Cardiac septum (tissue), 1 donor: ENCODE measurements around the gene CLASP2. TPM values are rescaled to one million over a fixed set of nuclear protein-coding genes. Genes with fewer than 3 reads are reported as not detected.
"Not testable (repeated sequence)": the region's sequence is repeated elsewhere in the genome, so short reads cannot be mapped to it uniquely, and the experiment has no call there.

ENCODE experiments used
- DNase-seq: peaks from one replicate; pipeline ENCODE4 v3.0.0-alpha.2; 2020; ENCODE audit warnings: low spot score
- intact Hi-C: fragments of 100-400 bp; cut with DNase I; formaldehyde crosslinking; loops from one replicate; pipeline ENCODE4 v1.14.0; 2022
- long read RNA-seq: library from polyadenylated mRNA; unstranded; transcript quantifications from one replicate; pipeline ENCODE4 v2.0.0, GENCODE V29; 2021
- total RNA-seq: library from RNA; stranded (reverse); fragmentation: NEBNext Ultra II Directional; extraction: Animal tissue kit (Norgen Biotek cat#: 25700); gene quantifications from one replicate; pipeline ENCODE4 v1.2.1, GENCODE V29; 2021
- donor health status: DM: no; HTN: no; CAD: no.

CLASP2 gene
- total RNA-seq: 70.1 TPM
- long read RNA-seq, partial matches to known transcripts: 14 of 43 reads
- long read RNA-seq, other reads (novel, unspliced or antisense): 29 of 43 reads

DNA sequence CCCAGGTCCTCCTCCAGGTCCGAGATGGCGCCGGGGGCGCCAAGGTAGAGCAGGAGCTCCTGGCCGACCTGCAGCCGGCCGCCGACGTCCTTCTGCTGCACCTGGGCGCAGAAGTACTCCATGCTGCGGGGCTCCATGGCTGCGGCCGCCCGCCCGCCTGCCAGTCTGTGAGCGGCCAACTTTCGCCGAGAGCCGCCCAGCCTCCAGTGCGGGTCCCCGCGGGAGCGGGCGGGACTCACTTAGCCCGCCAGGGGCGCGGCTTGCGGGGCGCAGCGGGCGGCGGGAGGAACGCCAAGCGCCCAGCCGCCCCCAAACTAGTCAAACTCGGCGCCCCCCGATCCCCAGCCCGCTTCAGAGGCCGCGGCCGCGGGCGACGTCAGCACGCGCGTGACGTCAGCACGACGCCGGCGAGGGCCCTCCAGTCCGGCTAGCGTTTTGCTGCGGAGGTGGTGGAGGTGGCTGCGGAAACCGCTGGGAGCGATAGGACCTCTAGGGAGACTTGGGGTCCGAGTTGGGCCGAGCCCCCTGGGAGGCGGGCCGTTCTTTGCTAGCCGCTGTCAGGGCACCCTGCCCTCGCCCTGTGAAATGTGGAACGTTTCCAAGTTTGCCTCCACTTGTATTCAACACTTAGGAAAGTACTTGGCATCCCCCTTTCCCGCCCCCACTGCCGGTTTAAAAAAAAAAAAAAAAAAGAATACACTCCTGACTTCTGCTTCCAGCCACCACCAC, at the start of gene CLASP2:
Gene CLASP2, minus strand, starts transcription at position 389 of the 729 bp plus-strand sequence. Its CDS starts 252 bp downstream, at position 137.
- DNase-seq: peak; percentile 94
- intact Hi-C loops: loop anchor here (2.0 to 5.0 kb wide), 4 partner anchors 59 to 276 kb away; partner anchors contain the start of genes PDCD6IP and UBP1

DNA sequence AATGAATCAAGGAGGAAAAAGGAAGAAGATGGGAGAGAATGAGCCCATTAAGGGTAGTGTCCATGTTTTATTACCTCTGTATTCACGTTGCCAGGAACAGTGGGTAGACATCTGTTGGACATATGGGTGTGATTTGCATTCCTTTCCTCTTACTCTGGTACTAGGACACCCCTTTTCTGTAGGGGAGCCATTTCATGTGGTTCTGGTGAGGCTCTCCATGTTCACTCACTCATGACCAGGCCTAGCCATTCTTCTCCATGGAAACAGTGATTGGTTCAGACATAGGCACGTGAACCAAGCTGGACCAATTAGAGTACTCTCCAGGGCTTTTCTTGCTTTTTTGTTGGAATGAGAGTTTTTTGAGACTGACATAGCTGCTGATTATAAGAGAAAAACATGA, 40.8 kb upstream of the CLASP2 start:
- intact Hi-C loops: no loop called here

DNA sequence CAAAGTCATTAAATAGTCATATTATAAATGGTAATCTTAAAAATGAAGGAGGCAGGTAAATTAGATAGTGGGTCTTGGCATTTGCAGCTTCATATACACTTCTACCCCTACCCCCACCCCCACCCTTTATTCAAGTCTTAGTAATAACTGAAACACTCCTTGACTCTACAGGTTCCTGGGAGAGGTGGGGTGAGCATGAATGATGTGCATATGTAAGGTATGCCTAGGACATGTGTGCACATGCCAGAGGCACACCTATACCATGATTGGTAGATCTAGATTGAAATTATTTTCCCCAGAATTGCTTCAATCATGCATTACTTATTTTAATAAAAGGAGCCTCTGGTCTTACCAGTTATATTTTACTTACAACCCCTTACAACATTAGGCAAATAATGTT, 40.2 kb upstream of the CLASP2 start:
- intact Hi-C loops: no loop called here
- DNase-seq: no peak

More for the DNA sequence above, 40.8 kb upstream of the CLASP2 start:
- DNase-seq: no peak

DNA sequence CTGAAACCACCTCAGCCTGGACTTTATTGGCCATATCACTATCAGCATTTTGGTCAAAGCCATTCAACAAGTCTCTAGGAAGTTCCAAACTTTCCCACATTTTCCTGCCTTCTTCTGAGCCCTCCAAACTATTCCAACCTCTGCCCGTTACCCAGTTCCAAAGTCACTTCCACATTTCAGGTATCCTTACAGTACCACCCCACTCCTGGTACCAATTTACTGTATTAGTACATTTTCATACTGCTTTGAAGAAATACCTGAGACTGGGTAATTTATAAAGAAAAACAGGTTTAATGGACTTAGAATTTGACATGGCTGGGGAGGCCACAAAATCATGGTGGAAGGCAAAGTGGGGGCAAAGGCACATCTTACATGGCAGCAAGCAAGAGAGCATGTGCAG, 36.3 kb upstream of the CLASP2 start:
- intact Hi-C loops, DNase-seq: not testable (repeated sequence)

DNA sequence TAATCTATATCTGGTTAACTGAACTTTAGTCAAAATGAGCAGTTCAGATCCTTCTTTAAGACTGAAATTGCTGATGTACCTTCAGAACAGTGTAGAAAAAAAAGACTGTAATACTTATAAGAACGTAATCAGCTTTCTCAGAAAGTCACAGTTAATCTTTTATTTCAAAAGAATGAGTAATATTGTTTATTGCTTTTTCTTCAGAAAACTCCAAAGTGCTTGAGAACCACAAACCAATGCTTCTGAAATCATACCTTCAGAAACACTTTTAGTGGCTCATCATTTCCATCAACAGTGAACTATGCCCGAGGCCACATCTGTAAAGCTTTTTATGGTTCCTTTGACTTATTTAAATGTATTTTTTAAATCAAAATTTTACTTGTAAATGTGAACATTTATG, 33.3 kb upstream of the CLASP2 start:
- DNase-seq: no peak

DNA sequence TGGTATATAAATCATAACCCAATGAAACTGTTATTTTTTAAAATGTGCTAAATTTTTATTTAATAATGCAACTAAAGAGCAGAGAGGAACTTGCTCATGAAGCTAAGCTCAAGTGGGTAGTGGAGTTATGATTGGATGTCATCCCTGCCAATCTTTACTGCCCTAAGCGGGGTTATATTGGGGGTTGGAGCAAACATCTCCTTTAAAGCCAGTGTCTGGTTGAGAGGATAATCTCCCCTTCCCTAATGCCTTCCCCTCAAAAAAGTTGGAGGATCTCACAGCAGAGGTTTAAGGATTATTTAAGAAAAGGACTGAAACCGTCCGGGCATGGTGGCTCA, 32.1 kb upstream of the CLASP2 start:
- no peak for DNase-seq
- intact Hi-C loops: no loop called here

More for the DNA sequence above, 33.3 kb upstream of the CLASP2 start:
- intact Hi-C loops: no loop called here

DNA sequence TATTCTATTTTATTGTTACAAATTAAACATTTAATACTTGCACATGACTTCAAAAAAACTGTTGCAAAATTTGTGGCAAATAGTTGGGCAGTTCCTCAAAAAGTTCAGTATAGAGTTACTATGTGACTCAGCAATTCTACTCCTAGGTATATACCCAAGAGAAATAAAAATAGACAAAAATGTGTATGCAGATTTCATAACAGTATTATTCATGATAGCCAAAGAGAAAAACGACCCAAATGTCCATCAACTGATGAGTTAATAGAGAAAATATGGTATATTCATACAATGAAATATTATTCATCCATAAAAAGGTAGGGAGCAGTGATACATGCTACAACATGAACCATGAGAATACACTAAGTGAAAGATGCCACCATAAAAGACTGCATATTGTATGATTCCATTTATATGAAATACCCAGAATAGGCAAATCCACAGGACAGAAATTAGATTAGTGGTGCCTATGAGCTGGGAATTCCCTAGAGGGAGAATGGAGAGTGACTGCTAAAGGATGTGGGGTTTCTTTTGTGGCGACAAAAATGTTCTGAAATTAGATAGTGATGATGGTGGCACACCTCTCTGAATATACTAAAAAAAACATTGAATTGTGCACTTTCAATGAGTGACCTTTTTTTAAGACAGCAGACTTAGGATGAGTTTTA, 31.6 kb upstream of the CLASP2 start:
- DNase-seq: no peak
- intact Hi-C loops: no loop called here

DNA sequence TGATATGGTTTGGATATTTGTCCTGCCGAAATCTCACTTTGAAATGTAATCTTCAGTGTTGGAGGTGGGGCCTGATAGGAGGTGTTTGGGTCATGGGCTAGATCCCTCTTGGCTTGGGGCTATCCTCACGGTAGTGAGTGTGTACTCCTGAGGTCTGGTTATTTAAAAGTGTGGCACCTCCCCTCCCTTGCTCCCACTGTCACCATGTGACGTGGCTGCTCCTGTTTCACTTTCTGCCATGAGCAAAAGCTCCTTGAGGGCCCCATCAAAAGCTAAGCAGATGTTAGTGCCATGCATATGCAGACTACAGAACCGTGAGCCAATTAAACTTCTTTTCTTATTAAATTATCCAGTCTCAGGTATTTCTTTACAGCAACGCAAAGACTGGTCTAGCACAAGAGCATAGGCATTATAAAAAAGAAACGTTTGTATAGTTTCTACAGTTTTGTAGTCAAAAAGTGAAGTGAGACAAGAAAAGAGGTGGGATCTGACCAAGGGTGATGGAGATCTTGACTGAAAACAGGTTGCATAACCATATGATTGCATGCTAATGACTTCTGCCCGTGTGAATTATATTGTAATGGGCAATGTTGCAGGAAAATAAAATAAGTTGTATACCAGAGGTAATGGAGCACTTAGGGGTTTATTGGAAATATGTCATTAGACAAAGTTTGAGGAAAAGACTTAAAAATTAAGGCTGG, 28.5 kb upstream of the CLASP2 start:
- intact Hi-C loops: no loop called here
- DNase-seq: no peak

DNA sequence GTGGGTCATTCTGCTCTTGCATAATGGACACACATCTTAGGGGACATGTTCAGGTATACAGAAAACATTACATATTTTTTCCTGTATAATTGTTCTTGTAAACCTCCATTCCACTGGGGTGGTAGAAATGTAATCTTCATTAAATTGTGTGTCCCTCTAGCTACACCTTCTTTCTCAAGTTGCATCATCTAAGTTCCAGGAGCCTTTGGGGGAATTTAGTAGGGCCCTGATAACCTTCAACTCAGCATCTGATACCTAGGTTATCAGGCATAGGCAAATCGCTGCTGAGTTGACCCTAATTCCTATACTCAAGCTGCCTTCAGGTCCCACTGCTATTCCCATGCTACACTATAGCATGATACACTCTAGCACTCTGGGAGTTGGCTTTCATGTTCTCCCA, 19.1 kb upstream of the CLASP2 start:
- intact Hi-C loops: no loop called here
- no peak for DNase-seq

DNA sequence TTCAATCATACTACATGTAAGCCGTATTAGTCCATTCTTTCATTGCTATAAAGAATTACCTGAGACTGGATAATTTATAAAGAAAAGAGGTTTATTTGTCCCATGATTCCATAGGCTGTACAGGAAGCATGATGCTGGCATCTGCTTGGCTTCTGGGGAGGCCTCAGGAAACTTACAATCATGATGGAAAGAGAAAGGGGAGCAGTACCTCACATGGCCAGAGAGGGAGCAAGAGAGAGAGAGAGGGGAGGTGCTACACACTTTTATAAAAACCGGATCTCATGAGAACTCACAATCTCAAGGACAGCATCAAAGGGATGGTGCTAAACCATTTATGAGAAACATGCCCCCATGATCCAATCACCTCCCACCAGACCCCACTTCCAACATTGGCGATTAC, 14.3 kb upstream of the CLASP2 start:
- intact Hi-C loops: no loop called here
- DNase-seq: no peak

DNA sequence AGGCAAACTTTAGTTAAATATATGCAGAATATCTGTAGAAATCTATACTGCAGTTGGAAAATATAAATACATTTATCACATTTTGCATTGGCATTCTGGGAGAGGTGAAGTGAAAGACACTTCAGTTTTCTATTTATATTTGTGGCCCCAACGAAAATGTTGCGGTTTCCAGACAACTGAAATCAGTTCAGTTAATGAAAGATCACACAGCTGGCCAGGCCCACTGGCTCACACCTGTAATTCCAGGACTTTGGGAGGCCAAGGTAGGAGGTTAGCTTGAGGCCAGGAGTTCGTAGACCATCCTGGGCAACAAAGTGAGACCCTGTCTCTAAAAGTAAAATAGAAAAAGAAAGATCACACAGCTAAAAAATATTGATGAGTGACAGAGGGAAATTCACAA, 11.9 kb upstream of the CLASP2 start:
- DNase-seq: no peak
- intact Hi-C loops: no loop called here

DNA sequence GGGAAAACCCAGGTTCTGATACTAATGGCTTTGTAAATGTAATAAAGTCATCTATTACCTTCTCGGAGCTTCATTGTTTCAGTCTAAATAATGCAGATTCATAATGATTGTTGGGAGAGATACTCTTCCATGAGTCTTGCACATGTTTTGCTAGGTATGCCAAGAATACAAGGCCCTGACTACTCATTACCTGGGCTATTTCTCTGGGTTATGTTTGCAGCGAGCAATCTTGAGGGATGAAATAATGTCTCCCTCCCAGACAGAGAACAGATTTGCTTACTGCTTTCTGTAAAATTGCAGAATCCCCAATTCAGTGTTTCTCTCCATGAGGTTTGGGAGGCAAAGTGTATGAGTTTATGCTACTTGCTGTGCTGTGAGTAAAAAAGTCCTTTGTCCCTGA, 6.2 kb upstream of the CLASP2 start:
- DNase-seq: no peak
- intact Hi-C loops: no loop called here

DNA sequence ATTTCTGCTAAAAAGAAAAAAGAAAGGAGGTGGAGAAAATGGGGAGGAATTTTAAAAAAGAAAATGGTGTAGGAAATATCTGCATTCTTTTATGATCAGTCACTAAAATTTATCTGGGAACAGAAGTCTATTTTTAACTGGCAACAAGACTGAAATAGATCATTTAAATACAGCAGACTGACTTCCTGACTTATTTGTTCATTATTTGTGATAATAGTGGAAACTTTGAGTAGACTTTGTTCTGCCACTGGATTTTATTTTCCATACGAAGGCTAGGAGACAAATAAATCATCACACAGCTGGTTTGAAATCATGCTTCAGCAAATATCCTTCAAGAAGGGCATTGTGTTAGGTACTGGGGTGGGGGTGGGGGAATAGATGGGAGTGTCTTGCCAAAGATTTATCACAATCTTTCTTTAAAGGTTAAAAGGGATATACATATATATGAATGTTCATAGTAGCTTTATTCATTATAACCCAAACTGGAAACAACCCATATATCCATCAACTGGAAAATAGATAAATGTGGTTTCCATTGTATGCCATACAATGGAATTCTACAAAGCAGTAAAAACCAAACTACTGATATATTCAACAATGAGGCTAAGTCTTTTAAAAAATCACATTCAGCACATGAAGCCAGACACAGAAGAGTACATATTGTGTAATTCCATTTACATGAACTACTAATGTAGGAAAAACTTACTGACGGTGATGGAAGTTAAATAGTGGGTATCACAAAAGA, 4.7 kb upstream of the CLASP2 start:
- intact Hi-C loops: no loop called here
- no peak for DNase-seq

DNA sequence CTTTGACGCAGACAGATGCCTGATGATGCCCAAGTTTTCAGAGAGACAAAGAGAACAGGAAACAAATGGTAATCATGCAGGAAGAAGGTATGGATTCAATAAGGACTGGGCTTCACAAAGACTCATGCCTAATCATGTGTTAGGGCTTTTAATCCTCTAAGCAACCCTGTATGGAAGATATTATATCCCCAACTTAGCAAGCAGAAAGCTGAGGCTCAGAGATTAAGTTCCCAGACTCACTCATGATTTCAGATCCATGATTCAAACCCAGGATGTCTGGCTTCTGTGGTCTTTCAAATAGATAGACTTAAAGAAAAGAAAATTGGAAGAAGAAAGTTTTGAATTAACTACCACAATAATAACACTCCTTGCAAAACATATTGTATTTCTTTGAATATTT, 4.1 kb upstream of the CLASP2 start:
- intact Hi-C loops: no loop called here
- DNase-seq: no peak

DNA sequence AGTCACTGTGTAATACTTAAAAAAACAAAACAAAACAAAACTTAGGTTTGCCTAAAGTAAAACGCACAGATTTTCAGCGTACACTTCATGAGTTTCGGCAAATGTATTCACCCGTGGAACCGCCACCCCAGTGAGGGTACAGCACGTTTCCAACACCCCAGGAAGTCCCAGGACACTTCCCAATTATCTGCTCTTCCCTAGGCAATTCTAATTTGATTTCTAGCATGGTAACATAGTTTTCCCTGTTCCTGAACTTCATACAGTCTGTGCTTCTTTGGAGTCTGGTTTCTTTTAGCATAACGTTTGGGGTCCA, 497 bp upstream of the CLASP2 start:
- DNase-seq: no peak
- intact Hi-C loops: loop anchor here (5.0 kb wide), 2 partner anchors 79 to 276 kb away; partner anchors contain the start of genes PDCD6IP and UBP1

DNA sequence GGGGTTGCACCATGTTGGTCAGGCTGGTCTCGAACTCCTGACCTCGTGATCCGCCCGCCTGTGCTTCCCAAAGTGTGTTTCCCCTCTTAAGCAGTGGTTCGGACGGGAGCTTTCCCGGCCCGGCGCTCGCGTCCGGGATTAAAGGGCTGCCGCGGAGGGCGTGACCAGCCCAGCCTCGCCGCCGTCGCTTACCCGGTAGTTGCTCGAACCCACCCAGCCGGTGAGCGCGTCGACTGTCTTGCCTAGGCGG, 513 bp downstream of the CLASP2 start:
- intact Hi-C loops: loop anchor here (2.0 to 5.0 kb wide), 4 partner anchors 59 to 275 kb away; partner anchors contain the start of genes PDCD6IP and UBP1
- DNase-seq: peak; percentile 85

DNA sequence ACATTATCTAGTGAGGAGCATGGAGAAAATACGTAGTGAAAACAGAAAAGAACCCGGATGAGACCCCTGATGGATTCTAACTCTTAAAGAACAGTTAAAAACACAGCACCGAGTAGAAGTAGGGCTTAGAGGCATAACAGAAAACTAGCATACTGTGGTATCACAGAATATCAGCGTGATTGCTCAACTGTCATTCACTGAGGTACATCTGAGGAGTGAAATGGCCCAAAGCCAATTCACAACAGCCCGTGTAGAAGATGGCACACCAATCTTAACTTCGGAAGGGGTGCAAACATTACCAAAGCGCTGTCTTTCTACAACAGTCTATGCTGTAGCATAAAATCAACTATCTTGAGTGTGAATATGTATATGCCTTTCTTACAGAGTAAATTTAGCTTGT, 1.8 kb downstream of the CLASP2 start:
- intact Hi-C loops: loop anchor here (2.0 to 5.0 kb wide), 4 partner anchors 57 to 274 kb away; partner anchors contain the start of genes PDCD6IP and UBP1
- DNase-seq: no peak

DNA sequence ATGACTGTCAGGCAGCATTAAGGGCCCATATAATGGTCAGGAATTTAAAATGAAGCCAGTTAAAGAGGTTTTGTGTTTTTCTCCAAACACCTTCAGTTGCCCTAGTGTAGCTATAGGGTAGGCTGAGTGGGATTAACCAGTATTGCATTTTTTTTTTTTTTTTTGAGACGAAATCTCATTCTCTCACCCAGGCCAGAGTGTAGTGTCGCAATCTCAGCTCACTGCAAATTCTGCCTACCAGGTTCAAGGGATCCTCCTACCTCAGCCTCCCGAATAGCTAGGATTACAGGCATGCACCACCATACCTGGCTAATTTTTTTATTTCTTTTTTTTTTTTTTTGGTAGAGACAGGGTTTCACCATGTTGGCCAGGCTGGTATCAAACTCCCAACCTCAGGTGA, 7.0 kb downstream of the CLASP2 start:
- no peak for DNase-seq
- intact Hi-C loops: no loop called here

DNA sequence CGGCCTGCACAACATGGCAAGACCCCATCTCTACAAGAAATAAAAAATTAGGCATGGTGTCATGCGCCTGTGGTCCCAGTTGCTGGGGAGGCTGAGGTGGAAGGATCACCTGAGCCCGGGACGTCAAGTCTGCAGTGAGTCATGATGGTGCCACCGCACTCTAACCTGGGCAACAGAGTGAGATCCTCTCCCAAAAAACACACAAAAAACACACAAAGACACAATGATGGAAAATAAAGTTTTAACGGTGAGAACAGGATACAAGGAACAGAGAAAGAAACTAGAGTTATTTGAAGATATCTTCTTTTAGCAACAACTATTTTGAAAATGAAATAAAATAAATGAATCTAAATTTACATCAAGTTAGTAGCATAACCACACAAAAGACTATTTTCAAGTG, 12.0 kb downstream of the CLASP2 start:
- DNase-seq: no peak

DNA sequence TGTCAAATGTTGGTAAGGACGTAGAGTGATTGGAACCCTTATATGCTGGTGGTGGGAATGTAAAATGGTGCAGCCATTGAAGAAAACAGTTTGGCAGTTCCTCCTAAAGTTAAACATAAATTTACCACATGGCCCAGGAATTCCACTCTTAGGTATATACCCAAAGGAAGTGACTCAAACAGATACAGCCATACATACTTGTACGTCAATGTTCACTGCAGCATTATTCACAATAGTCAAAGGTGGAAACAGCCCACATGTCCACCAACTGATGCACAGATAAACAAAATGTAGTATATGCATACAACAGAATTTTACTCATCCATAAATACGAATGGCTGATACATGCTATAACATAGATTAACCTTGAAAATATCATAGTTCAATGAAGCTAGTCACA, 13.2 kb downstream of the CLASP2 start:
- DNase-seq: no peak
- intact Hi-C loops: no loop called here

More for the DNA sequence above, 12.0 kb downstream of the CLASP2 start:
- intact Hi-C loops: no loop called here
